ENCODE results near the gene STK32A. TPM values are rescaled to one million over a fixed set of nuclear protein-coding genes. Genes with fewer than 3 reads are reported as not detected.
A peak's percentile ranks its signal among the peaks of the same experiment; 100 is the strongest.

The STK32A gene
- not detected in 2 replicates for total RNA-seq (2011; cell fraction: chromatin; rRNA removed; ENCODE audit: low replicate concordance)
- total RNA-seq (2011; cell fraction: nucleolus; rRNA removed), result not detected in 2 replicates
- not detected in 2 replicates for total RNA-seq (2011; cell fraction: nucleoplasm; rRNA removed)
- 0.12 TPM in 1 of 2 replicates, not detected in the other for total RNA-seq (2014; rRNA removed)
- not detected in 2 replicates for total RNA-seq (2014; rRNA removed; fragmentation: Illumina TruSeq; extraction: Trizol)
- total RNA-seq (2015; rRNA removed; fragmentation: Illumina TruSeq; extraction: Trizol), result not detected in 2 replicates
- total RNA-seq (2021), result not detected in 2 replicates
- polyA plus RNA-seq (2011; rRNA removed), result not detected in 2 replicates
- polyA plus RNA-seq (2011; cell fraction: cytosol; rRNA removed), result not detected in 2 replicates
- polyA plus RNA-seq (2011; cell fraction: nucleus; rRNA removed), result not detected in 2 replicates
- polyA plus RNA-seq (2012), result 1.00 TPM in 1 of 2 replicates, not detected in the other
- polyA plus RNA-seq (2014; fragmentation: Illumina TruSeq; extraction: Trizol), result not detected in 2 replicates
- not detected for polyA plus RNA-seq (2014; fragmentation: Nextera tagmentation; extraction: Ambion mirVana)
- polyA plus RNA-seq (2014; rRNA removed), result 0.03 TPM in 1 of 2 replicates, not detected in the other
- polyA minus RNA-seq (2011; rRNA and poly(A)+ RNA removed), result not detected in 2 replicates
- polyA minus RNA-seq (2011; cell fraction: cytosol; rRNA and poly(A)+ RNA removed), result not detected in 2 replicates
- polyA minus RNA-seq (2011; cell fraction: nucleus; rRNA and poly(A)+ RNA removed), result not detected in 2 replicates
- Bru-seq, nascent RNA, result percentile 1 among the genes with signal in this experiment
- percentile 7 among the genes with signal in this experiment for BruChase-seq, experiment 1, labeled RNA remaining after a 2-hour chase
- percentile 6 among the genes with signal in this experiment for BruChase-seq, experiment 2, labeled RNA remaining after a 6-hour chase
- long read RNA-seq, experiment 1, result 0 reads
- long read RNA-seq, experiment 2, result 0 reads
- long read RNA-seq, experiment 3, result 0 reads

DNA sequence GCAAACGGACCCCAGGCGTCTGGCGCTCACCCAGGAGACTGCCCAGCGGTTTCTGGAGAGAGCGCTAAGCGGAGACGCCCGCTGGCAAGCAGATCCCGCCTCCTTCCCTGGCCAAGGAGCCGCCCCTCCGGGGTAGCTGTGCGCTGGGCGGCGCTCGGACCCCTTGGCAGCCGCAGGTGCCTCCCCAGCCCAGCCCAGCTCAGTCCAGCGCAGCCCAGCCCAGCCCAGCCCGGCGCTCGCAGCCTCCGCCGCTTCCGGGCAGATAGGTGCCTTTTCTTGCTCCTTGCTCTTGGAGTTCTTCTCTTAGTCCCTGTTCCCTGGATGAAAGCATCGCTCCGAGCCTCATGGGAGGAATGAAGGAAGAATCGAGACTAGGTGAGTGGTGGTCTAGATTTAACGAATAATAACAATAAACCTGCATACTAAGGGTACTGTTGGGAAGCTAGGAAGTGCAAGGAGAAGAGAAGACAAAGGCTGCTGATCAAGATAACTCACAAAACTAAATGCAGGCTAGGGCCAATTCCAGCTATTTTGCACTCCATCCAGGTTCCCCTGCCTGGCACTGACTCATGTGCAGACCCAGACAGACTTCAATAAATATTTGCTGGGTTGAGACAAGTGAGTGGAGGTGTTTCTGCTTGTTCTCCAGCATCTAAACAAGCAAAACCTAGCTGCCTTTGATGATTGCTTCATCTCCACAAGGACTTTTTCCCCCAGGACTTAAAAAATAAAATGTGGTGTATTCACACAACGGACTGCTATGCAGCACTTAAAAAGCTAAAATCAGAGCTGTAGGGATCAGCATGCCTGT lies at the start of gene STK32A:
Gene STK32A, plus strand, starts transcription at position 202 of the 811 bp plus-strand sequence. CDS start 4,609 bp downstream, outside the sequence.
- H3K4me3 ChIP-seq, result no peak within 1 kb of the TSS
- no peaks in the 10 kb centered on the region for H3K36me3 ChIP-seq (ENCODE audit: control insufficient read depth, insufficient read depth, low read length)
- CTCF ChIA-PET (ENCODE audit: low intra/inter-chr PET ratio), result no interaction called here
- TF ChIP-seq, protein P1, sequence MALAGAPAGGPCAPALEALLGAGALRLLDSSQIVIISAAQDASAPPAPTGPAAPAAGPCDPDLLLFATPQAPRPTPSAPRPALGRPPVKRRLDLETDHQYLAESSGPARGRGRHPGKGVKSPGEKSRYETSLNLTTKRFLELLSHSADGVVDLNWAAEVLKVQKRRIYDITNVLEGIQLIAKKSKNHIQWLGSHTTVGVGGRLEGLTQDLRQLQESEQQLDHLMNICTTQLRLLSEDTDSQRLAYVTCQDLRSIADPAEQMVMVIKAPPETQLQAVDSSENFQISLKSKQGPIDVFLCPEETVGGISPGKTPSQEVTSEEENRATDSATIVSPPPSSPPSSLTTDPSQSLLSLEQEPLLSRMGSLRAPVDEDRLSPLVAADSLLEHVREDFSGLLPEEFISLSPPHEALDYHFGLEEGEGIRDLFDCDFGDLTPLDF (CRISPR knock-in tag; IDR thresholded peaks at IDR 0.05), result no peak
- no peak for TF ChIP-seq ZBTB8A (IDR thresholded peaks at IDR 0.05; ENCODE audit: partially characterized antibody)
- TF ChIP-seq, protein P2, sequence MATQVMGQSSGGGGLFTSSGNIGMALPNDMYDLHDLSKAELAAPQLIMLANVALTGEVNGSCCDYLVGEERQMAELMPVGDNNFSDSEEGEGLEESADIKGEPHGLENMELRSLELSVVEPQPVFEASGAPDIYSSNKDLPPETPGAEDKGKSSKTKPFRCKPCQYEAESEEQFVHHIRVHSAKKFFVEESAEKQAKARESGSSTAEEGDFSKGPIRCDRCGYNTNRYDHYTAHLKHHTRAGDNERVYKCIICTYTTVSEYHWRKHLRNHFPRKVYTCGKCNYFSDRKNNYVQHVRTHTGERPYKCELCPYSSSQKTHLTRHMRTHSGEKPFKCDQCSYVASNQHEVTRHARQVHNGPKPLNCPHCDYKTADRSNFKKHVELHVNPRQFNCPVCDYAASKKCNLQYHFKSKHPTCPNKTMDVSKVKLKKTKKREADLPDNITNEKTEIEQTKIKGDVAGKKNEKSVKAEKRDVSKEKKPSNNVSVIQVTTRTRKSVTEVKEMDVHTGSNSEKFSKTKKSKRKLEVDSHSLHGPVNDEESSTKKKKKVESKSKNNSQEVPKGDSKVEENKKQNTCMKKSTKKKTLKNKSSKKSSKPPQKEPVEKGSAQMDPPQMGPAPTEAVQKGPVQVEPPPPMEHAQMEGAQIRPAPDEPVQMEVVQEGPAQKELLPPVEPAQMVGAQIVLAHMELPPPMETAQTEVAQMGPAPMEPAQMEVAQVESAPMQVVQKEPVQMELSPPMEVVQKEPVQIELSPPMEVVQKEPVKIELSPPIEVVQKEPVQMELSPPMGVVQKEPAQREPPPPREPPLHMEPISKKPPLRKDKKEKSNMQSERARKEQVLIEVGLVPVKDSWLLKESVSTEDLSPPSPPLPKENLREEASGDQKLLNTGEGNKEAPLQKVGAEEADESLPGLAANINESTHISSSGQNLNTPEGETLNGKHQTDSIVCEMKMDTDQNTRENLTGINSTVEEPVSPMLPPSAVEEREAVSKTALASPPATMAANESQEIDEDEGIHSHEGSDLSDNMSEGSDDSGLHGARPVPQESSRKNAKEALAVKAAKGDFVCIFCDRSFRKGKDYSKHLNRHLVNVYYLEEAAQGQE (IDR thresholded peaks at IDR 0.05; ENCODE audit: borderline replicate concordance), result peak; percentile 18; the same call in 1 of the 2 replicates
- TF ChIP-seq, protein P2 (CRISPR knock-in tag; IDR thresholded peaks at IDR 0.05; ENCODE audit: low read depth), result no peak
- DNase-seq (ENCODE audit: extremely low read depth in 1 of 4, low spot score in 3 of 4), result no peak
- no peaks in the 10 kb centered on the region for H3K9me3 ChIP-seq (replicated peaks; ENCODE audit: control insufficient read depth, insufficient read depth, low read depth, low read length)
- BruUV-seq (replicated peaks), result no TSS peak
- no peaks in the 10 kb centered on the region for H3K9me1 ChIP-seq (ENCODE audit: control insufficient read depth, insufficient read depth, low read length)
- WGBS (ENCODE audit: insufficient coverage, low coverage, missing lambda C conversion rate), result 3% methylated on average over 15 of the region's 28 CpGs
- H4K20me1 ChIP-seq (replicated peaks; ENCODE audit: control insufficient read depth, insufficient read depth, low read length), result no peaks in the 10 kb centered on the region
- no peak within 1 kb of the TSS for H3K4me2 ChIP-seq (ENCODE audit: insufficient read depth, low read length)
- in situ Hi-C loops (cut with MboI) (no loop called here), intact Hi-C loops (cut with micrococcal nuclease) (no loop called here)
- H3K27me3 ChIP-seq (ENCODE audit: control insufficient read depth in 2 of 2, insufficient read depth in 2 of 2, low read length in 2 of 2), result no peaks in the 10 kb centered on the region
- H3K4me1 ChIP-seq (replicated peaks in 1 of 2; ENCODE audit: control insufficient read depth in 2 of 2, insufficient read depth in 2 of 2, low read length in 2 of 2), result peaks cover 0 to 4% of the 10 kb centered on the region in 2 experiments; a peak in 1 of 5 replicates
- no peak for FAIRE-seq
- no peak within 1 kb of the TSS for H2AFZ ChIP-seq (ENCODE audit: low read depth, low read length)
- POLR2A ChIA-PET, result no interaction called here
- no peak for ATAC-seq
- H3K9ac ChIP-seq (ENCODE audit: insufficient read depth in 1 of 2, low read depth in 2 of 2, low read length in 2 of 2), result no peak within 1 kb of the TSS
- no peak within 1 kb of the TSS for H3K27ac ChIP-seq (ENCODE audit: extremely low read depth, low read depth, low read length)
- no peaks in the 10 kb centered on the region for H3K79me2 ChIP-seq (ENCODE audit: control insufficient read depth, insufficient read depth, low read length)
